Smooth muscle cell (in vitro differentiated cells): ENCODE measurements around the gene NAMPT. TPM values are rescaled to one million over a fixed set of nuclear protein-coding genes. Genes with fewer than 3 reads are reported as not detected.

Experiments used
- DNase-seq: peaks from one replicate; lab custom pipeline; 2025; ENCODE audit not compliant: unreplicated experiment; lab: John Stamatoyannopoulos, UW
- H2AFZ ChIP-seq: fragments of 200-600 bp; sonication (generic); 2 replicates; pipeline ENCODE4 v1.6.0; 2016; ENCODE audit warnings: antibody characterized with exemption, low read depth, mild to moderate bottlenecking
- H3F3A ChIP-seq: fragments of 200-600 bp; sonication (generic); 2 replicates; pipeline ENCODE4 v1.6.0; 2017; ENCODE audit warnings: antibody characterized with exemption, low read depth
- H3K27ac ChIP-seq: fragments of 200-600 bp; sonication (generic); 2 replicates; pipeline ENCODE4 v1.5.1; 2016; ENCODE audit warnings: low read depth, mild to moderate bottlenecking
- H3K27me3 ChIP-seq: fragments of 200-600 bp; sonication (generic); 2 replicates; pipeline ENCODE4 v1.6.1; 2016; ENCODE audit warnings: low read depth, mild to moderate bottlenecking
- H3K36me3 ChIP-seq: fragments of 200-600 bp; sonication (generic); 2 replicates; pipeline ENCODE4 v1.5.1; 2016; ENCODE audit warnings: low read depth
- H3K4me1 ChIP-seq: fragments of 200-600 bp; sonication (generic); 2 replicates; pipeline ENCODE4 v1.5.1; 2016; ENCODE audit warnings: low read depth
- H3K4me2 ChIP-seq: fragments of 200-600 bp; sonication (generic); 2 replicates; pipeline ENCODE4 v1.6.0; 2016; ENCODE audit warnings: mild to moderate bottlenecking
- H3K4me3 ChIP-seq: fragments of 200-600 bp; sonication (generic); 2 replicates; pipeline ENCODE4 v1.5.1; 2016; ENCODE audit warnings: mild to moderate bottlenecking
- H3K79me2 ChIP-seq: fragments of 200-600 bp; sonication (generic); 2 replicates; pipeline ENCODE4 v1.6.0; 2016; ENCODE audit warnings: low read depth, mild to moderate bottlenecking
- H3K9ac ChIP-seq: fragments of 200-600 bp; sonication (generic); 2 replicates; pipeline ENCODE4 v1.6.0; 2016; ENCODE audit warnings: low read depth
- H3K9me3 ChIP-seq: fragments of 200-600 bp; sonication (generic); replicated peaks from 2 replicates; pipeline ENCODE4 v1.5.1; 2016; ENCODE audit warnings: low read depth
- H4K20me1 ChIP-seq: fragments of 200-600 bp; sonication (generic); 2 replicates; pipeline ENCODE4 v1.6.0; 2016; ENCODE audit warnings: low read depth
- CTCF ChIP-seq: fragments of 200-600 bp; sonication (generic); IDR thresholded peaks from 2 replicates; pipeline ENCODE4 v1.5.1; 2017; ENCODE audit warnings: borderline replicate concordance, mild to moderate bottlenecking, antibody characterized with exemption; ENCODE audit not compliant: insufficient read depth, poor library complexity, severe bottlenecking
- WGBS: methylation state at CpG from one replicate; pipeline ENCODE4 v1.1.7; 2016; ENCODE audit warnings: low lambda C conversion rate; 5-methylcytosine and 5-hydroxymethylcytosine counted together
- polyA plus RNA-seq: library from polyadenylated mRNA; unstranded; fragments of >200 nt; fragmentation: Nextera tagmentation; extraction: Ambion mirVana; gene quantifications from 2 replicates; pipeline ENCODE4 v1.2.1, GENCODE V29; 2016
- total RNA-seq: library from RNA; depleted of rRNA; stranded (reverse); fragments of >200 nt; gene quantifications from 2 replicates; pipeline ENCODE4 v1.2.3, GENCODE V29; 2014

Gene NAMPT
- total and polyA plus RNA-seq, 2 experiments from 2014 or later = 49.1 to 189 TPM

DNA sequence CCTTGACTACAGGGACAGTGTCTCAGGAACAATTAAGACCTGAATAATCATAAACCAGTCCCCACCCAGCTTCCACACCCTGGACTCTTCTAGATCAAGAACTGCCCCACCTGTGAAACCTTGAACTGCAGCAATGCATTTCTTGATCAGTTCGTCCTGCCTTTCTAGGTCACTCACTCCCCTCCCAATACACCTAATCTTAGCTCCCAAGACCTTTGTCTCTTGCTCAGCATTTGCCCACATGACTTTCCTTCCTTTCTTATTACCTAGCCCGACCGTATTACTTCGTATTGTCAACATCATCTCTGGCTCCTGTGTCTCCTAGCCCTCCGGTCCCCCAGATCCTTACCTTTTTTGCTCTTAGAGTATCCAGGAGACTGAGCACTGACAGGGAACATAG, 5.5 kb upstream of the NAMPT start:
- H3K27me3 ChIP-seq = no peaks in the 10 kb centered on the region
- H3K79me2 ChIP-seq = no peaks in the 10 kb centered on the region
- H3K27ac ChIP-seq = peak overlapping the region; percentile 40
- peaks cover 7% of the 10 kb centered on the region for H3F3A ChIP-seq
- H3K9ac ChIP-seq = no peak overlapping the region
- peaks cover 6% of the 10 kb centered on the region for H3K4me1 ChIP-seq
- H4K20me1 ChIP-seq = no peaks in the 10 kb centered on the region
- DNase-seq = no peak
- 93% methylated on average over 5 of the region's 5 CpGs for WGBS
- H3K4me3 ChIP-seq = no peak overlapping the region
- no peaks in the 10 kb centered on the region for H3K9me3 ChIP-seq
- H2AFZ ChIP-seq = no peak overlapping the region
- H3K4me2 ChIP-seq = no peak overlapping the region
- H3K36me3 ChIP-seq = no peaks in the 10 kb centered on the region
- TF ChIP-seq CTCF = no peak

- H3K27ac ChIP-seq = peak overlapping the region; percentile 40
- H3K27me3 ChIP-seq = no peaks in the 10 kb centered on the region
- H3K4me3 ChIP-seq = no peak overlapping the region
- H4K20me1 ChIP-seq = no peaks in the 10 kb centered on the region
- no peaks in the 10 kb centered on the region for H3K9me3 ChIP-seq
- WGBS = 0% methylated on average over 1 of the region's 1 CpG
- peaks cover 6% of the 10 kb centered on the region for H3K4me1 ChIP-seq
- H3K36me3 ChIP-seq = no peaks in the 10 kb centered on the region
- no peak for TF ChIP-seq CTCF
- H2AFZ ChIP-seq = peak overlapping the region; percentile 68
- no peak overlapping the region for H3K9ac ChIP-seq
- no peaks in the 10 kb centered on the region for H3K79me2 ChIP-seq
- H3K4me2 ChIP-seq = no peak overlapping the region
- DNase-seq = no peak
- H3F3A ChIP-seq = peaks cover 7% of the 10 kb centered on the region
These were observed 5.1 kb upstream of the NAMPT start for GRCh38 chr7:106289848-106290247.

DNA sequence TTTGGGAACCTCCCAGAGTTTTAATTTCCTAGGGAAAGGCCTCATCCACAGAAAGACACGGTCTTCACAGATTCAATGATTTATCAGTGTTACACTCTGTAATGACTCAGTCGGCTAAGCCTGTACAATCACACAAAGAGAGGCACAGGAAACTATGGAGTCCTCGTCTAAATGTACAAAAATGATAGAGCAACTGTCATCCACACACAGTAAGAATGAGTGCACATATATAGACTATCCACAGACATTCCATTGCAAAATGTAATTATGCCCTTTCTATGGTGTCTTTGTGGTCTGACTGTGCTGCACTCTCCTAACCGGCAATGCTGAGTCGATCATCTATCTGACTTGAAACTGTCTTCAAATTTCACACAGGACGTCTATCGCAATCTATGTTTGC, 3.5 kb upstream of the NAMPT start:
- Histone ChIP-seq H4K20me1 (peaks cover 10% of the 10 kb centered on the region), H3K4me2 (peak overlapping the region; percentile 4), H2AFZ (peak overlapping the region; percentile 4), H3K79me2 (peaks cover 9% of the 10 kb centered on the region), H3K9me3 (no peaks in the 10 kb centered on the region), H3K27me3 (no peaks in the 10 kb centered on the region), H3F3A (peaks cover 7% of the 10 kb centered on the region), H3K27ac (peak overlapping the region; percentile 72), H3K36me3 (no peaks in the 10 kb centered on the region), H3K4me3 (no peak overlapping the region), H3K9ac (no peak overlapping the region), H3K4me1 (peaks cover 10% of the 10 kb centered on the region)
- WGBS = 42% methylated on average over 7 of the region's 7 CpGs
- no peak for DNase-seq
- no peak for TF ChIP-seq CTCF

DNA sequence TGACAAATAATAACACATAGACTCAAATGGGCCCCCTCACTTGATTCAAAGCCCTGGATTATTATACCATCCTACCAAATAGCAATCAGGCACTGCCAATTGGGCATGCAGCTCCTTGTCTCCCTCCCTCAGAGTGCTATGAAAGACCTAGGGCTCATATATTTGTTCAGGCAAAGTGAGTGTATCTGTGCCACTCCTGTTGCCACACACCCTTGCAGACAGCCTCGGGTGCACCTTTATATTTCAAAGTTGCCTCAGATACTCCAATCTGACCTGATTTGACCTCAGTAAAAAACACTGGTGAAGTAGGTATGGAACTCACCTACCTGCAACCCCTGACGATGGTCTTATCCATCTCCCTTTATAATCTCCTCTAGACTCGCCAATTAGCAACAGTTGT, 3.0 kb upstream of the NAMPT start:
- WGBS = 95% methylated on average over 3 of the region's 3 CpGs
- Histone ChIP-seq H3K4me3 (no peak overlapping the region), H3K9ac (no peak overlapping the region), H3K9me3 (no peaks in the 10 kb centered on the region), H2AFZ (peak overlapping the region; percentile 4), H3K4me1 (peaks cover 15% of the 10 kb centered on the region), H4K20me1 (peaks cover 14% of the 10 kb centered on the region), H3K79me2 (peaks cover 14% of the 10 kb centered on the region), H3K36me3 (no peaks in the 10 kb centered on the region), H3K4me2 (no peak overlapping the region), H3K27ac (peak overlapping the region; percentile 72), H3F3A (peaks cover 7% of the 10 kb centered on the region), H3K27me3 (no peaks in the 10 kb centered on the region)
- no peak for DNase-seq
- TF ChIP-seq CTCF = no peak
